Activated T-cell treated with anti-CD3 and anti-CD28 coated beads for 24 hours (primary cell): ENCODE results near the gene TBL1X.
"Not testable (repeated sequence)": the region's sequence is repeated elsewhere in the genome, so short reads cannot be mapped to it uniquely, and the experiment has no call there.

Experiments
- DNase-seq: peaks from one replicate; pipeline ENCODE4 v3.0.0-alpha.2; 2020; ENCODE audit warnings: low read depth

Gene TBL1X

DNA sequence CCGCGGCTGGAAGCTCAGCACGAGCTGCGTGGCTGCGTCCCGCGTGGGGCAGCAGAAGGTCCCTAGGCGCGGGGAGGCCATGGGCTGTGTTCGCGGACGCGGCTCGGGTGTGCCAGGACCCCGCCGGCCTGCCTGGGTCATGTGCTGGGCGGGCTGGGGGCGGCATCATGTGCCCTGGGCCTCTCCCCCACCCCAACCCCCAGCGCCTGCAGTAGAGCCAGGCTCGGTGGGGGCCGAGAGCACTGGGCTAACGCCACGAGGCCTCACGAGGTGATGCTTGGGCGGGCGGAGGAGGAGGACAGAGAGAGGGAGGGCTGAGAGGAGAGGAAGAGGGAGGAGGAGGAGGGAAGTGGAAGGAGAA lies 300.9 kb downstream of the TBL1X start, which contains the start of gene GPR143:
Gene GPR143 (minus strand): TSS at position 111 of the 361 bp plus-strand sequence. CDS start 30 bp downstream, at position 81.
- DNase-seq, result no peak

DNA sequence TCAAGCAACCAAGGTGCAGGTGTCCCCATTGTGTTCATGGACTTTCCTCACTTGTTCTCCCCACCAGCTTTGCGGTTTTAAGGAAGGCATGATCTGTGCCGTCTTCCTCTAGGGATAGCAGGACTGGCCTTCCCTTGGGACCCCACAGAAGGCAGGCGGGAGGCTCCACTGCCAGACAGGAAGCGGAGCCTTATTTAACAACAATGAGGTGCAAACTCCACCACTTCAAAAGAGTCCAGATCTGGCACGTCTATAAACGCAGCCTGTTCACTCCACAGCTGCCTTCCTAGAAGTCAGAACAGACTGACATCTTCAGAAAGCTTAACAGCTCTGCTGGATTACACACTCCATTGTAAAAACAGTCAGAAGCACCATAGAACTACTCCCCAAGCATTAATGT lies 302.5 kb downstream of the TBL1X start:
- DNase-seq, result no peak

DNA sequence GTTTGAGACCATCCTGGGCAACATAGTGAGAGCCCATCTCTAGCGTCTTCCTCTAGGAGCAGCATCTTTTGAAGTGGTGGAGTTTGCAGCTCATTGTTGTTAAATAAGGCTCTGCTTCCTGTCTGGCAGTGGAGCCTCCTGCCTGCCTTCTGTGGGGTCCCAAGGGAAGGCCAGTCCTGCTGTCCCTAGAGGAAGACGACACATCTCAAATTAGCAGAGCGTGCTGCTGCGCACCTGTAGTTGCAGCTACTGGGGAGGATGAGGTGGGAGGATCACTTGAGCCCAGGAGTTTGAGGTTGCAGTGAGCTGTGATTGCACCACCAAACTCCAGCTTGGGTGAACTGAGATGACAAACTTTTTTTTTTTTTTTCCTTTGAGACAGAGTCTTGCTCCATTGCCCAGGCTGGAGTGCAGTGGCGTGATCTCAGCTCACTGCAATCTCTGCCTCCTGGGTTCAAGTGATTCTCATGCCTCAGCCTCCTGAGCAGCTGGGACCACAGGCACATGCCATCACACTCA lies 303.5 kb downstream of the TBL1X start:
- not testable (repeated sequence) for DNase-seq

DNA sequence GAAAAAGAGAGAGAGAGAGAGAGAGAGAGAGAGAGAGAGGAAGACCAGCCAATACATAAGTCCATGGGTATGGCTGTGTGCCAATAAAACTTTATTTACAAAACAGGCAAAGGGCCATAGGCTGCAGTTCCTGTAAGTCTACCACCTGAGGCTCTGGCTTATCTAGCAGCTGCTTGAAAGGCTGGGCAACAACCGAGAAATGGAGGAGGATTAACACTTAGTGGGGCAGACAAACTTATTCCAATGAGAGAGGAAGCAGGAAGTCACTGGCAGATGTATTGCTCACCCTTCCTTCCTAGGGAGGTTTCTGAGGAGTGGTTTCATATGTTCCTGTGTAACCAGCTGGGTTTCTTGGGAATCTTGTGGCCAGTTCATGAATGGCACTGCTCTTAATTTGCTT lies 305.5 kb downstream of the TBL1X start:
- no peak for DNase-seq

DNA sequence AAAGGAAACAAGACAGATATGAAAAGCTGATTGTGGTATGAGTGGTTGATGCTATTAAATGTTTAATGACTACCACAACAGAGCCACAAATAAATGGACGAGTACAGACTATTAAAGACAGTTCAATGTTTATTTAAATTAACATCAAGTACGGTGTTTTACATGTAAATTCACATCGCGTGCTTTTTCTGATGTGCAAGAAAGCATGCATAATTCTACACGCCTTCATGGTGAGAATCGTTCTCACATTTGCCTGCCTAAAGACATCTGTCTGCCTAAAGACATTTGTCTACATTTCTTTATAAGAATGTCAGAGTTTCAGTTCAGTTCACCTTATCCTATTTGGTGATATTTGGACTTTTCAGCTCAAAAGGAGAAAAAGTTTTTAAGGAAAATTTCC lies 308.1 kb downstream of the TBL1X start:
- DNase-seq, result no peak

DNA sequence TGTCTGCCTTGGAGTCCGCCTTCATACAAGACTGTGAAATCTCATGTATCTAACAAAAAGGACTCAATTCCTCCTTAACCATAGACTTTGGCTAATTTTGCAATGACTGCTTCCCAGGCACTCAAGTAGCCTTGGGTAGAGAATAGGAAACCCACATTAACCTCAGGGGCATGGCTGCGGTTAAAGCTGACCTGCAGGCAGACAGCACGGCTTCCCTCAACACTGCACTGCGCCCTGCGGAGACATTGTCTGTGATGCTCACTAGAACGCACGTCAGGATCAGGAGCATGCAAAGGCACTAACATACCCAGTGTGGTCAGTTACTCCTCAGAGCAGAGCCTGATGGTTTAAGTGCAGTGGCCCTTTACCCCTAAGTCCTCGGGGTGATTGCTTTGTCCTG lies 311.1 kb downstream of the TBL1X start:
- DNase-seq, result no peak

DNA sequence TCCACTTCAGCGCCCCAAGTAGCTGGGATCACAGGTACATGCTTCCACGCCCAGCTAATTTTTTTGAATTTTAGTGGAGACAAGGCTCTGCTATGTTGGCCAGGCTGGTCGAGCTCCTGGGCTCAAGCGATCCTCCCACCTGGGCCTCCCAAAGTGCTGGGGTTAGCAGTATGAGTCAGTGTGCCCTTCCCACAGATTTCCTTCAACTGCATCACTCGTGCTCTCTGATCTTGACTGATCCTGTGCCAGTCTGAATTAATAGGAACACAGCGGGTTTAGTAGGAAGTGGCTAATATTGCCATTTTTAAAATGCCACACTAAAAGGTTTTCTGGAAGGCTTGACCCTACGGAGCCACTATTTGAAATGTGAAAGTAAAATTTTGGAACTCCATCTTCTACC lies 317.1 kb downstream of the TBL1X start:
- no peak for DNase-seq

DNA sequence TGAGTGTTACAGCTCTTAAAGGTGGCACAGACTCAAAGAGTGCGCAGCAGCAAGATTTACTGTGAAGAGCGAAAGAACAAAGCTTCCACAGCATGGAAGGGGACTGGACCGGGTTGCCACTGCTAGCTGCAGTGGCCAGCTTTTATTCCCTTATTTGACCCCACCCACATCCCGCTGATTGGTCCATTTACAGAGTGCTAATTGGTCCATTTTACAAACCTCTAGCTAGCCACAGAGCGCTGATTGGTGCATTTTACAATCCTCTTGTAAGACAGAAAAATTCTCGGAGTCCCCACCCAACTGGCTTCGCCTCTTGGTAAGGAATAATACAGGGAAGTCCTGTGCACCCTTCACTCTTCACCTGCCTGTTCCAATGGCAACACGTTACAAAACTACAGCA lies 319.5 kb downstream of the TBL1X start:
- no peak for DNase-seq

DNA sequence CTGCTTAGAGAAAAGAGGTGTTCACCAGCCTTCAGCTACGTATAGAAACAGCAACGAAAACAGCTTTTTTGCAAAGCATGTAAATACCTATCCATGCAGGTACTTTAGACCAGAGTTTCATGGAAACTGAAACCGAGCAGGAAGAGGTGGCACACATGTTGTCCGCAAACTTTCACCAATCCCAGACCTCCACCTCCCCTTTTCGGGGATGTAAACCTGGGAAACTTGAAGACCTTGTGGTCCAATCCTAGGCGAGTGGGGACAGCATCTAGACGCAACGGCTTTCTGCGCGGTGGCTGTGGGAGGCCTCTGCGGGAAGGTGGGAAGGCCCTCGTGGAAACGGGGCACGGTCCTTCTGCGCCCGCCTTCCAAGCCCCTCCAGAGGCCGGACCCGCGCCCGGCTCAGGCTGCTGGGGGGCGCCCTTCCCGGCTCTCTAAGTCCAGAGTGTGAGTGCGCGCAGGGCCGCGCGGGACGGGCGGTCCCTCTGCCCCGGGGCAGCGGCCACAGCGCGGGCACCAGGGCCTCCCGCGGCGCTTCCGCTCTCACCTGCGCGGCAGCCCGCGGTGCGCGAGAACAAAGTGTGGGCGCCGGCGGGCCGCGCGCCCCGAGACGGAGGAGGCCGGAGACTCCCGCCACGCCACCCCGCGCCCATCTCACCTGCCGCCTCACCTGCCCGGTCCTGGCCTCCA lies 320.5 kb downstream of the TBL1X start:
- no peak for DNase-seq

DNA sequence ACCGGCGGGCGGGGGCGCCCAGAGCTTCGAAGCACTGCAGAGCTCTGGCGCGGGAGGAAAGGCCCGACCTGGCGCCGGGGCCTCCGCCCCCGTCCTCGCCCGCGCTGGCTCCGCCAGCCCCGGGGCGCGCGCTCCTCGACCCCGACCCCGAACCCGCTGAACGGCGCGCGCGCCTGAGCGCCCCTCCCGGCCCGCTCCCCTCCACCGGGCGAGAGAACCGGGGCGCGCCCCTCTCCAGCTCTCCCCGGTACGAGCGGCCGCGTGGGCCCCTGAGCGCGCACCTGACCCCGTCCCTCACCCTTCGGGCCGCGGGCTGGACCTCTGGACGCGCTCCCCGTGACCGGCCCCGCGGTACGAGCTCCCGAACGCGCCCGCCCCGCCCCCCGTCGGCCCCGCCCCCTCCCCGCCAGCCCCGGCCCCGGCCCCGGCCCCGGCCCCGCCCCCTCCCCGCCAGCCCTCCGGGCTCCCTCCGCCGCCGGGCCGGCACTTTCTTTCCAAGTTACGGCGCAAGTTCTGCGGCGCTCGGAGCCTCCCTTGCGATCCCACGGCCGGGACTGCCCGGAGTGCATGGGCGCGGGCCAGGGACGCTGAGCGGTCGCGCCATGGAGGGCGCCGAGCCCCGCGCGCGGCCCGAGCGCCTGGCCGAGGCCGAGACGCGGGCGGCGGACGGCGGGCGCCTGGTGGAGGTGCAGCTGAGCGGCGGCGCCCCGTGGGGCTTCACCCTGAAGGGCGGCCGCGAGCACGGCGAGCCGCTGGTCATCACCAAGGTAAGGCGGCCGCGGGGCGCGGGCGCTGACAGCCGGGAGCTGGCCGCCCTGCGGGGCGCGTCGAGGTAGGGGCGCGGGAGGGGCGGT lies 321.3 kb downstream of the TBL1X start, which contains the start of gene SHROOM2:
Gene SHROOM2 (plus strand): TSS at position 486 of the 854 bp plus-strand sequence. CDS start 117 bp downstream, at position 603.
- DNase-seq, result no peak

DNA sequence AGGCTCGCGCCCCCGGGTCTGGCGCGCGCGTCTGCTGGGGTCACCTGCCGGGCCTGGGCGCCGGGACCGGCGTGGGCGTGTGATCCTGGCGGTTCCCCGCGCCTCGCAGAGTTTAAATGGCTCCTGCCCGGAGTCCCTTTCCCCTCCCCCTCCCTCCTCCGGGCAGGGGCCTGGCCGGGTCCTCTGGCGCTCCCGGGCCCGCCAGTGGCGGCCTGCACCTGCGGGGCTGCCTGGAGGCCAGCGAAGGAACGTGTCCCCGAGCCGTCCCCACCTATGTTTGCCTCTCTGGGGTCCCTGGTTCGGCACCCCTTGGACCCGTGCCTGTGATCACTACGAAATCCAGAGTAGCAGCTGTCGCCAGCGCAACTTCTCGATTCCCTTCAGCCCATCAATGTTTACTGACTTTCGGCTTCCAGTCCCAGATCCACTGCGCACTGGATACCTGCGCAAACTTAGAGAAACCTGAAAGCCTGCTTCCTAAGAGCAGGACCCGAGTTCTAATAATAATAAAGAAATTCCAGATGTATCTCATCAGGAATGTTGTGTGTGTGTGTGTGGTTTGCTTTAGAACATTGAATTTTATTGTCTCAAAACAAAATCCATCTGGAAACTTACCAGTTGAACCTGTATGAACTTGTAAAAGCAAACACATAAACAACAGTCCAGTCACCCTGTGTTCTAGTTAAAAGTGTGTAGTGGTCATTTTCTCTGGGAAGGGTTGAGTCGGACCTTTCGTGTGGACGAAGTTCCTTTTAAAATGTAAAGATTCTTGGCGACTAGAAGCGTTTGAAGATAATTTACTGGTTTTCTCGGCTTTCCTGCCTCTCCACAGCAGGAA lies 322.2 kb downstream of the TBL1X start:
- DNase-seq, result no peak

DNA sequence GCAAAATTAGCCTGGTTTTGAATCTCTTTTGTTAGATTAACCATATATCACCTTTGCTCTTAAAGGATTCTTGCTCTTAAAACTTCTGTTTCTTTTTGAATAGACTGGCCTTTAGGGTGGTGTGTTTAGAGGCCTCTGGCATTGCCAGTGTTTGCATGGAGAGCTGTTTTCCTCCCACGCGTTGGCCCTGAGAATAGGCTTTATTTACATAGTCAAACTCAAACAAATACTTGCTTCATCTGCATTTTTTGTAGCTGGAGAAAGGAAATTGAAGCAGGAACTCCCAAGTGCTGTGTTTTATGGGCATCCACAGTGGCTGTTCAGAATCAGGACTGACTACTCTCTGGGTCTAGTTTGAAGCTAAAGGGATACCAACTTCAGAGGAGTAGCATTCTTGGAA lies 324.1 kb downstream of the TBL1X start:
- DNase-seq, result no peak

DNA sequence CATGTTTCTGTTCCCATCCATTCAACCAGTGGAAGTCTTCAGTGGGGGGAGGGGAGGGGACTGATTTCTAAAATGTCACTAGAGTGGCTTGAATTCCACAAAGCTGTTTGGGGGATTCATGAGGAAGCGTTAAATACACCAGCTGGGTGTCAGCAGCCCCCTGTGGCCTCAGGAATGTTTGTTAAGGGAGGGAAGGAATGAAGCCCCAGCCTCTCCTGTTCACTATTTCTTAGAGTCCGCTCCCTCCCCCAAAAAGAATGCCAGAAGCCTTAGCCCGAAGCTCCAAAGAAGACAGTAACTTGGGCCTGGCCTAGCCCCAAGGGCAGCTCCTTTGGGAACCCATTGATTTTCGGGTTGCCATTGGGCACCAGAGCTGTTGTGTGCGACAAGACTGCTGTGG lies 324.7 kb downstream of the TBL1X start:
- DNase-seq, result no peak
